Hepatocyte (in vitro differentiated cells): ENCODE data around the gene ATF7IP.

Source experiments
- EZH2 ChIP-seq: fragments of 200-600 bp; sonication (generic); IDR thresholded peaks from 2 replicates; pipeline ENCODE4 v1.6.1; 2016; ENCODE audit warnings: antibody characterized with exemption, mild to moderate bottlenecking, borderline replicate concordance
- EZH2phosphoT487 ChIP-seq: fragments of 200-600 bp; sonication (generic); IDR thresholded peaks from one replicate; pipeline ENCODE4 v1.6.1; 2018; ENCODE audit warnings: antibody characterized with exemption, mild to moderate bottlenecking, low read depth, moderate library complexity; ENCODE audit not compliant: unreplicated experiment, severe bottlenecking
- TF ChIP-seq, protein P1 (sequence below): fragments of 200-600 bp; sonication (generic); IDR thresholded peaks from 2 replicates; pipeline ENCODE4 v1.5.1; 2016; ENCODE audit warnings: antibody characterized with exemption, mild to moderate bottlenecking; ENCODE audit not compliant: poor library complexity

DNA sequence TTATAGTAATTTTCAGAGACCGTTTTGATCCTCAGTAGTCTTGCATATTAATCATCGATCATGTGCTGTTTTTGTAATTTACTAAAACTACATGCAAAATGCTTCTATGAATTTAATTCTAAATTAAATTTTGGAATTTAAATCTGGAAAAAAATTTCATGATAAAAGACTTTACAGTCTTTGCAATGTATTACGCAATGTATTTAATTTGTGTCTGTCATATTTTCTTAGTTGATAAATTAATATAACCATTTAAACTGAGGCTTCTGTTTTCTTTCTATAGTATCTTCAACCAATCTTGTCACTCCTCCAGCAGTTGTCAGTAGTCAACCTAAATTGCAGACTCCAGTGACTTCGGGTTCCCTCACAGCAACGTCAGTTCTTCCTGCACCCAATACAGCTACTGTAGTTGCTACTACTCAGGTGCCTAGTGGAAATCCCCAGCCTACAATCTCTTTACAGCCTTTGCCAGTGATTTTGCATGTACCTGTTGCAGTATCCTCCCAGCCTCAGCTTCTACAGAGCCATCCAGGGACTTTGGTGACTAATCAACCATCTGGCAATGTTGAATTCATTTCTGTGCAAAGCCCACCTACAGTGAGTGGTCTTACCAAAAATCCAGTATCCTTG lies 94.8 kb downstream of the ATF7IP start:
- TF ChIP-seq, protein P1, sequence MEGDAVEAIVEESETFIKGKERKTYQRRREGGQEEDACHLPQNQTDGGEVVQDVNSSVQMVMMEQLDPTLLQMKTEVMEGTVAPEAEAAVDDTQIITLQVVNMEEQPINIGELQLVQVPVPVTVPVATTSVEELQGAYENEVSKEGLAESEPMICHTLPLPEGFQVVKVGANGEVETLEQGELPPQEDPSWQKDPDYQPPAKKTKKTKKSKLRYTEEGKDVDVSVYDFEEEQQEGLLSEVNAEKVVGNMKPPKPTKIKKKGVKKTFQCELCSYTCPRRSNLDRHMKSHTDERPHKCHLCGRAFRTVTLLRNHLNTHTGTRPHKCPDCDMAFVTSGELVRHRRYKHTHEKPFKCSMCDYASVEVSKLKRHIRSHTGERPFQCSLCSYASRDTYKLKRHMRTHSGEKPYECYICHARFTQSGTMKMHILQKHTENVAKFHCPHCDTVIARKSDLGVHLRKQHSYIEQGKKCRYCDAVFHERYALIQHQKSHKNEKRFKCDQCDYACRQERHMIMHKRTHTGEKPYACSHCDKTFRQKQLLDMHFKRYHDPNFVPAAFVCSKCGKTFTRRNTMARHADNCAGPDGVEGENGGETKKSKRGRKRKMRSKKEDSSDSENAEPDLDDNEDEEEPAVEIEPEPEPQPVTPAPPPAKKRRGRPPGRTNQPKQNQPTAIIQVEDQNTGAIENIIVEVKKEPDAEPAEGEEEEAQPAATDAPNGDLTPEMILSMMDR, result no peak
- TF ChIP-seq EZH2phosphoT487 (no peak), EZH2 (no peak)
